ENCODE data around the gene FLT3. TPM values are rescaled to one million over a fixed set of nuclear protein-coding genes. Genes with fewer than 3 reads are reported as not detected.

FLT3 gene
- total RNA-seq, 1 donor from 2014 or later = not detected

- Mint-ChIP-seq H3K4me1 (ENCODE audit: low read depth) (no peaks in the 10 kb centered on the region), H3K36me3 (ENCODE audit: low read depth) (peaks cover 2% of the 10 kb centered on the region), H3K4me3 (no peak overlapping the region), H3K27me3 (ENCODE audit: insufficient read depth) (peaks cover 73% of the 10 kb centered on the region), H3K9me3 (no peaks in the 10 kb centered on the region), H3K27ac (no peak overlapping the region)
- intact Hi-C loops (cut with micrococcal nuclease) = no loop called here
- DNase-seq (ENCODE audit: low spot score) = no peak
These were observed 129.8 kb downstream of the FLT3 start for GRCh38 chr13:27970382-27971235.

- DNase-seq (ENCODE audit: low spot score) = no peak
- H3K36me3 Mint-ChIP-seq (ENCODE audit: low read depth) = peaks cover 2% of the 10 kb centered on the region
- no peak overlapping the region for H3K4me3 Mint-ChIP-seq
- no peaks in the 10 kb centered on the region for H3K4me1 Mint-ChIP-seq (ENCODE audit: low read depth)
- H3K9me3 Mint-ChIP-seq = no peaks in the 10 kb centered on the region
- peaks cover 73% of the 10 kb centered on the region for H3K27me3 Mint-ChIP-seq (ENCODE audit: insufficient read depth)
- intact Hi-C loops (cut with micrococcal nuclease) = loop anchor here (2.0 to 5.0 kb wide), 3 partner anchors 15 to 178 kb away; partner anchors contain the start of gene GSX1
- H3K27ac Mint-ChIP-seq = peak overlapping the region; percentile 49
These were observed 130.5 kb downstream of the FLT3 start for GRCh38 chr13:27969866-27970229.

- intact Hi-C loops (cut with micrococcal nuclease) = loop anchor here (2.0 to 5.0 kb wide), 3 partner anchors 14 to 177 kb away; partner anchors contain the start of gene GSX1
- Mint-ChIP-seq H3K4me3 (no peak within 1 kb of the TSS), H3K36me3 (ENCODE audit: low read depth) (peaks cover 2% of the 10 kb centered on the region), H3K9me3 (no peaks in the 10 kb centered on the region), H3K27me3 (ENCODE audit: insufficient read depth) (peaks cover 72% of the 10 kb centered on the region), H3K4me1 (ENCODE audit: low read depth) (no peaks in the 10 kb centered on the region), H3K27ac (peak within 1 kb of the TSS; percentile 79)
- DNase-seq (ENCODE audit: low spot score) = no peak
These were observed 131.1 kb downstream of the FLT3 start, which contains the start of gene CDX2 for GRCh38 chr13:27969082-27969865. TSS of gene CDX2 (minus strand) at chr13:27969315. CDS start at chr13:27969006, 309 bp downstream.

GRCh38 chr13:27968316-27969081, 131.9 kb downstream of the FLT3 start:
- no peak overlapping the region for H3K4me3 Mint-ChIP-seq
- no peaks in the 10 kb centered on the region for H3K4me1 Mint-ChIP-seq (ENCODE audit: low read depth)
- no peak overlapping the region for H3K27ac Mint-ChIP-seq
- H3K27me3 Mint-ChIP-seq (ENCODE audit: insufficient read depth) = peaks cover 72% of the 10 kb centered on the region
- DNase-seq (ENCODE audit: low spot score) = no peak
- H3K36me3 Mint-ChIP-seq (ENCODE audit: low read depth) = peaks cover 2% of the 10 kb centered on the region
- no peaks in the 10 kb centered on the region for H3K9me3 Mint-ChIP-seq
- intact Hi-C loops (cut with micrococcal nuclease) = loop anchor here (1.0 to 5.0 kb wide), 4 partner anchors 8 to 176 kb away; partner anchors contain the start of gene GSX1

GRCh38 chr13:27967736-27968315, 132.6 kb downstream of the FLT3 start:
- Mint-ChIP-seq H3K4me1 (ENCODE audit: low read depth) (no peaks in the 10 kb centered on the region), H3K27me3 (ENCODE audit: insufficient read depth) (peaks cover 69% of the 10 kb centered on the region), H3K36me3 (ENCODE audit: low read depth) (peaks cover 2% of the 10 kb centered on the region), H3K4me3 (no peak overlapping the region), H3K9me3 (no peaks in the 10 kb centered on the region), H3K27ac (peak overlapping the region; percentile 74)
- no peak for DNase-seq (ENCODE audit: low spot score)
- intact Hi-C loops (cut with micrococcal nuclease) = loop anchor here (1.0 to 5.0 kb wide), 4 partner anchors 8 to 176 kb away; partner anchors contain the start of gene GSX1

- H3K4me3 Mint-ChIP-seq = no peak overlapping the region
- H3K27me3 Mint-ChIP-seq (ENCODE audit: insufficient read depth) = peaks cover 70% of the 10 kb centered on the region
- H3K36me3 Mint-ChIP-seq (ENCODE audit: low read depth) = peaks cover 2% of the 10 kb centered on the region
- peak overlapping the region; percentile 40 for H3K27ac Mint-ChIP-seq
- DNase-seq (ENCODE audit: low spot score) = no peak
- no peaks in the 10 kb centered on the region for H3K9me3 Mint-ChIP-seq
- H3K4me1 Mint-ChIP-seq (ENCODE audit: low read depth) = no peaks in the 10 kb centered on the region
- intact Hi-C loops (cut with micrococcal nuclease) = loop anchor here (5.0 kb wide), 1 partner anchor 175 kb away; the partner anchor contains the start of gene GSX1
These were observed 133.1 kb downstream of the FLT3 start for GRCh38 chr13:27967203-27967735.

GRCh38 chr13:27966641-27967202, 133.7 kb downstream of the FLT3 start:
- Mint-ChIP-seq H3K4me1 (ENCODE audit: low read depth) (no peaks in the 10 kb centered on the region), H3K36me3 (ENCODE audit: low read depth) (peaks cover 2% of the 10 kb centered on the region), H3K27ac (no peak overlapping the region), H3K4me3 (no peak overlapping the region), H3K27me3 (ENCODE audit: insufficient read depth) (peaks cover 75% of the 10 kb centered on the region), H3K9me3 (no peaks in the 10 kb centered on the region)
- intact Hi-C loops (cut with micrococcal nuclease) = loop anchor here (5.0 kb wide), 1 partner anchor 174 kb away; the partner anchor contains the start of gene GSX1
- no peak for DNase-seq (ENCODE audit: low spot score)

- no peak overlapping the region for H3K4me3 Mint-ChIP-seq
These were observed 134.4 kb downstream of the FLT3 start for GRCh38 chr13:27965740-27966640.

GRCh38 chr13:27965343-27965739, 135.0 kb downstream of the FLT3 start:
- Mint-ChIP-seq H3K9me3 (no peaks in the 10 kb centered on the region), H3K27ac (no peak overlapping the region), H3K4me3 (no peak overlapping the region), H3K4me1 (ENCODE audit: low read depth) (peaks cover under 1% of the 10 kb centered on the region), H3K27me3 (ENCODE audit: insufficient read depth) (peaks cover 76% of the 10 kb centered on the region), H3K36me3 (ENCODE audit: low read depth) (peaks cover 2% of the 10 kb centered on the region)
- DNase-seq (ENCODE audit: low spot score) = no peak
- intact Hi-C loops (cut with micrococcal nuclease) = loop anchor here (5.0 kb wide), 1 partner anchor 173 kb away; the partner anchor contains the start of gene GSX1

More at GRCh38 chr13:27965740-27966640, 134.4 kb downstream of the FLT3 start:
- intact Hi-C loops (cut with micrococcal nuclease) = loop anchor here (5.0 kb wide), 1 partner anchor 174 kb away; the partner anchor contains the start of gene GSX1
- H3K36me3 Mint-ChIP-seq (ENCODE audit: low read depth) = peaks cover 2% of the 10 kb centered on the region
- H3K4me1 Mint-ChIP-seq (ENCODE audit: low read depth) = no peaks in the 10 kb centered on the region
- no peak overlapping the region for H3K27ac Mint-ChIP-seq
- H3K9me3 Mint-ChIP-seq = no peaks in the 10 kb centered on the region
- DNase-seq (ENCODE audit: low spot score) = no peak
- H3K27me3 Mint-ChIP-seq (ENCODE audit: insufficient read depth) = peaks cover 79% of the 10 kb centered on the region

GRCh38 chr13:27964741-27965323, 135.5 kb downstream of the FLT3 start:
- peaks cover 5% of the 10 kb centered on the region for H3K4me1 Mint-ChIP-seq (ENCODE audit: low read depth)

More at GRCh38 chr13:27964741-27965323, 135.5 kb downstream of the FLT3 start:
- H3K4me3 Mint-ChIP-seq = no peak overlapping the region
- intact Hi-C loops (cut with micrococcal nuclease) = loop anchor here (5.0 kb wide), 1 partner anchor 173 kb away; the partner anchor contains the start of gene GSX1
- no peak for DNase-seq (ENCODE audit: low spot score)
- peaks cover 75% of the 10 kb centered on the region for H3K27me3 Mint-ChIP-seq (ENCODE audit: insufficient read depth)
- H3K36me3 Mint-ChIP-seq (ENCODE audit: low read depth) = peaks cover 2% of the 10 kb centered on the region
- H3K27ac Mint-ChIP-seq = no peak overlapping the region
- H3K9me3 Mint-ChIP-seq = no peaks in the 10 kb centered on the region

Measured in activated T-helper 1 cell treated with anti-CD3 and anti-CD28 coated beads, Interleukin-12 subunit alpha, Interleukin-12 subunit beta, Interleukin-2, Interleukin-4 antibody, amounts not matched to agents 30 ng/mL and 10 ng/mL and 1 ng/mL, durations not matched to agents 14 hours and 24 hours and 36 hours (primary cell).